ENCODE data around the gene SAMD5. TPM values are rescaled to one million over a fixed set of nuclear protein-coding genes. Genes with fewer than 3 reads are reported as not detected.

The SAMD5 gene
- total and polyA plus RNA-seq, 2 of the 8 experiments (the other 6 are each of a cell fraction or from before 2014, with no cell fraction given): 0.02 to 0.04 TPM

- TF ChIP-seq EZH2 (IDR thresholded peaks at IDR 0.05; ENCODE audit: low read depth, low read length, severe bottlenecking) (peak; percentile 83), ZNF274 (IDR thresholded peaks at IDR 0.05; ENCODE audit: borderline replicate concordance, extremely low read depth, low read length) (no peak)
Observed at GRCh38 chr6:147507162-147508041, 1.1 kb upstream of the SAMD5 start (continued).

All from H1 (cell line).